Right hindlimb (tissue), 1 donor: ENCODE measurements around the gene PLEKHG3.

Experiments used
- DNase-seq: peaks from one replicate; pipeline ENCODE4 v3.0.0-alpha.2; 2018

The PLEKHG3 gene

GRCh38 chr14:64790478-64790877 lies 86.3 kb downstream of the PLEKHG3 start:
- no peak for DNase-seq

- no peak for DNase-seq
These were observed 88.0 kb downstream of the PLEKHG3 start for GRCh38 chr14:64792231-64792630.

- no peak for DNase-seq
These were observed 88.8 kb downstream of the PLEKHG3 start for GRCh38 chr14:64792871-64793560.

- DNase-seq, result no peak
These were observed 91.0 kb downstream of the PLEKHG3 start for GRCh38 chr14:64795211-64795610.

- no peak for DNase-seq
These were observed 91.7 kb downstream of the PLEKHG3 start for GRCh38 chr14:64795921-64796320.

GRCh38 chr14:64796369-64796768 lies 92.1 kb downstream of the PLEKHG3 start:
- no peak for DNase-seq

GRCh38 chr14:64799555-64799954 lies 95.3 kb downstream of the PLEKHG3 start:
- DNase-seq, result no peak
